Tibial nerve (tissue), 4 donors: ENCODE measurements around the gene INPP4B. TPM values are rescaled to one million over a fixed set of nuclear protein-coding genes. Genes with fewer than 3 reads are reported as not detected.

Source experiments
- DNase-seq, 2 donors: peaks; one replicate each; pipeline ENCODE4 v3.0.0-alpha.2; 2019; ENCODE audit warnings: low spot score in 2 of 2
- H3K27ac ChIP-seq, 4 donors: fragments of 200-600 bp; sonication (generic) in 3 of 4; one replicate each; pipeline ENCODE4 v1.5.1; 2017 to 2019; ENCODE audit warnings: mild to moderate bottlenecking in 1 of 4
- H3K27me3 ChIP-seq, 2 donors: fragments of 200-600 bp; sonication (generic) in 1 of 2; one replicate each; pipeline versions ENCODE4 v1.5.1 to v1.6.0; 2017 to 2019
- H3K36me3 ChIP-seq, 3 donors: fragments of 200-600 bp; sonication (generic); one replicate each; pipeline ENCODE4 v1.5.1; 2018 to 2019
- H3K4me1 ChIP-seq, 4 donors: fragments of 200-600 bp; sonication (generic) in 3 of 4; one replicate each; pipeline ENCODE4 v1.5.1; 2017 to 2019
- H3K4me3 ChIP-seq, 4 donors: fragments of 200-600 bp; sonication (generic) in 3 of 4; one replicate each; pipeline ENCODE4 v1.5.1; 2017 to 2019; ENCODE audit warnings: mild to moderate bottlenecking in 1 of 4, moderate library complexity in 1 of 4
- H3K9me3 ChIP-seq, 4 donors: fragments of 200-600 bp; sonication (generic) in 3 of 4; one replicate each; pipeline ENCODE4 v1.5.1; 2017 to 2019
- CTCF ChIP-seq, 5 experiments: fragments of 200-600 bp in 3 of 5; fragments of 450-650 bp in 2 of 5; sonication (generic) in 3 of 5; IDR thresholded peaks; one replicate each; pipeline ENCODE4 v1.5.1; 2016 to 2019; ENCODE audit warnings: antibody characterized with exemption in 5 of 5, mild to moderate bottlenecking in 3 of 5, moderate library complexity in 2 of 5
- EP300 ChIP-seq, 2 donors: sonication (generic); formaldehyde crosslinking; IDR thresholded peaks; one replicate each; pipeline ENCODE4 v1.6.1; 2017; ENCODE audit warnings: antibody characterized with exemption in 2 of 2, mild to moderate bottlenecking in 1 of 2
- POLR2A ChIP-seq, 2 donors: fragments of 450-650 bp; IDR thresholded peaks; one replicate each; pipeline ENCODE4 v1.6.1; 2017; ENCODE audit warnings: antibody characterized with exemption in 2 of 2, mild to moderate bottlenecking in 2 of 2, moderate library complexity in 2 of 2
- WGBS, 2 donors: methylation state at CpG; one replicate each; pipeline ENCODE4 v1.1.5; 2018; 5-methylcytosine and 5-hydroxymethylcytosine counted together
- total RNA-seq, 4 donors: library from RNA; depleted of rRNA; stranded (reverse); fragments of >200 nt; gene quantifications; one replicate each; pipeline ENCODE4 v1.1.0, GENCODE V29; 2016

INPP4B gene
- total RNA-seq, 4 donors from 2014 or later: 16.3 to 32.4 (median 24.8) TPM

- no peaks in the 10 kb centered on the region for H3K27me3 ChIP-seq
- no peak for DNase-seq
- no peaks in the 10 kb centered on the region for H3K4me1 ChIP-seq
- no peak overlapping the region for H3K27ac ChIP-seq
- 92 to 95% methylated on average over 4 of the region's 4 CpGs for WGBS, 2 donors
- no peak for TF ChIP-seq POLR2A (IDR thresholded peaks at IDR 0.05)
- no peak overlapping the region for H3K4me3 ChIP-seq
- H3K36me3 ChIP-seq: no peaks in the 10 kb centered on the region
- no peaks in the 10 kb centered on the region for H3K9me3 ChIP-seq
These were observed 504.8 kb downstream of the INPP4B start for GRCh38 chr4:142341268-142341667.

GRCh38 chr4:142339053-142339452, 507.0 kb downstream of the INPP4B start:
- TF ChIP-seq POLR2A (IDR thresholded peaks at IDR 0.05): no peak
- TF ChIP-seq CTCF (IDR thresholded peaks at IDR 0.05): no peak
- TF ChIP-seq EP300 (IDR thresholded peaks at IDR 0.05): no peak
- Histone ChIP-seq H3K36me3 (no peaks in the 10 kb centered on the region), H3K4me3 (no peak overlapping the region), H3K9me3 (peaks cover 0 to 4% (median 0%) of the 10 kb centered on the region in 4 donors), H3K27me3 (no peaks in the 10 kb centered on the region), H3K4me1 (no peaks in the 10 kb centered on the region), H3K27ac (no peak overlapping the region)
- 65 to 70% methylated on average over 1 of the region's 1 CpG for WGBS, 2 donors
- DNase-seq: no peak

GRCh38 chr4:142336251-142336934, 509.7 kb downstream of the INPP4B start:
- H3K9me3 ChIP-seq: peaks cover 0 to 4% (median 0%) of the 10 kb centered on the region in 4 donors
- no peaks in the 10 kb centered on the region for H3K27me3 ChIP-seq
- no peak for DNase-seq
- peaks cover 0 to 4% (median 0%) of the 10 kb centered on the region in 4 donors for H3K4me1 ChIP-seq
- no peak overlapping the region for H3K4me3 ChIP-seq
- WGBS, 2 donors: 85 to 89% methylated on average over 12 of the region's 12 CpGs
- H3K36me3 ChIP-seq: no peaks in the 10 kb centered on the region
- TF ChIP-seq EP300 (IDR thresholded peaks at IDR 0.05): no peak
- no peak for TF ChIP-seq POLR2A (IDR thresholded peaks at IDR 0.05)
- TF ChIP-seq CTCF (IDR thresholded peaks at IDR 0.05): no peak
- H3K27ac ChIP-seq: no peak overlapping the region

- Histone ChIP-seq H3K4me3 (no peak overlapping the region), H3K27ac (no peak overlapping the region), H3K36me3 (no peaks in the 10 kb centered on the region), H3K27me3 (no peaks in the 10 kb centered on the region), H3K4me1 (peaks cover 0 to 17% (median 2%) of the 10 kb centered on the region in 4 donors), H3K9me3 (peaks cover 0 to 4% (median 0%) of the 10 kb centered on the region in 4 donors)
- no peak for DNase-seq
- no peak for TF ChIP-seq CTCF (IDR thresholded peaks at IDR 0.05)
These were observed 511.2 kb downstream of the INPP4B start for GRCh38 chr4:142334931-142335330.

GRCh38 chr4:142331646-142332045, 514.5 kb downstream of the INPP4B start:
- TF ChIP-seq CTCF (IDR thresholded peaks at IDR 0.05): no peak
- no peak for TF ChIP-seq EP300 (IDR thresholded peaks at IDR 0.05)
- TF ChIP-seq POLR2A (IDR thresholded peaks at IDR 0.05): no peak
- Histone ChIP-seq H3K36me3 (no peaks in the 10 kb centered on the region), H3K4me3 (no peak overlapping the region), H3K4me1 (peaks cover 0 to 21% (median 8%) of the 10 kb centered on the region in 4 donors), H3K9me3 (peaks cover 0 to 4% (median 0%) of the 10 kb centered on the region in 4 donors), H3K27me3 (no peaks in the 10 kb centered on the region), H3K27ac (peak overlapping the region in 2 of 4 donors; percentile 35 to 36)
- no peak for DNase-seq
- 33 to 34% methylated on average over 1 of the region's 1 CpG for WGBS, 2 donors
